ENCODE data around the gene CCPG1.
"Not testable (repeated sequence)": the region's sequence is repeated elsewhere in the genome, so short reads cannot be mapped to it uniquely, and the experiment has no call there.

GRCh38 chr15:55400050-55400449, 8.1 kb downstream of the CCPG1 start:
- TF ChIP-seq CTCF (IDR thresholded peaks at IDR 0.05; ENCODE audit: low read depth, low read length, poor library complexity, severe bottlenecking); EZH2phosphoT487 (IDR thresholded peaks at IDR 0.05; ENCODE audit: borderline replicate concordance, low read length): not testable (repeated sequence)
